Measurements from ENCODE around the gene ADAMTS15. TPM values are rescaled to one million over a fixed set of nuclear protein-coding genes. Genes with fewer than 3 reads are reported as not detected.

Gene ADAMTS15
- total RNA-seq, 1 experiment from 2014 or later: not detected

DNA sequence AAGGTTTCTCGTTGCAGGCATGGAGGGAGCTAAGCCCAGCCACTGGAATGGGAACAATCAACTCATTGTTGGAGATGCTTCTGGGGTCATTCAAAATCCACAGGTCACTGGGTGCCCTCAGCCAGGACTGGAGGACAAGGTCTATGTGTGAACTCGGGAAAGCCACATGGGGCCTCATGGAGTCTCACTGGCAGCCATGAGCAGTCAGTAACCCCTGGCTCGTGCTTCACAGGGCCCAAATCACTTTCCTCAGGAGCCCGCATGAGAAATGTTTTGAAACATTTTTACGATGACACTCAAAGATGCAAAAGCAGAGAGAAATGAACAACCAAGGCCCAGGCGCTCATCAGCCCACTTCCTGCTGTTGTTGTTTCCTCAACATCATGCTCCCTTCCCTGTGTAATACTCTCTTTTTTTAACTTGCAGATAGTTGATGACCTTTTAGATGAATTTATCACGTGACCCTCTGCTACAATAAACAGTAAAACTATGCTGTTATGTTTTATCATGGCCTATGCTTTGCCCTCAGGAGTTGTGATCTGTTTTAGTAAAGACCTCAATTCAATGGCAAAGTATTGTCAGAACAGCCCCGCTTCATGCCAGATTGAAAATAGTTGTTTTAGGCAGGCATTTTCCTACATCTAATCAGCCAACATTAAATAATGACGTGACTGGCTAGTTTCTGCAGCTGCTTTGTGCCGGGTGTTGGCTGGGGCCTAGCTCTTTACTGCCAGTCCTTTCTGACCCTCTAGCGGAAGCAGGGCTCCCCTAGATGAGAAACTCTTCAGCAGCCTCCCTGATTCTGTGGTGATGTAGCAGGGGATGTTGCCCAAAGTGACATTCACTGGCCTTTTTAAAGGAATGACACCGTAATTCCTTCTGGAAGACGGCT, 39.7 kb downstream of the ADAMTS15 start:
- in situ Hi-C loops (cut with HindIII; ENCODE audit: low sequenced_read_pairs): no loop called here
- DNase-seq (ENCODE audit: low spot score): no peak

DNA sequence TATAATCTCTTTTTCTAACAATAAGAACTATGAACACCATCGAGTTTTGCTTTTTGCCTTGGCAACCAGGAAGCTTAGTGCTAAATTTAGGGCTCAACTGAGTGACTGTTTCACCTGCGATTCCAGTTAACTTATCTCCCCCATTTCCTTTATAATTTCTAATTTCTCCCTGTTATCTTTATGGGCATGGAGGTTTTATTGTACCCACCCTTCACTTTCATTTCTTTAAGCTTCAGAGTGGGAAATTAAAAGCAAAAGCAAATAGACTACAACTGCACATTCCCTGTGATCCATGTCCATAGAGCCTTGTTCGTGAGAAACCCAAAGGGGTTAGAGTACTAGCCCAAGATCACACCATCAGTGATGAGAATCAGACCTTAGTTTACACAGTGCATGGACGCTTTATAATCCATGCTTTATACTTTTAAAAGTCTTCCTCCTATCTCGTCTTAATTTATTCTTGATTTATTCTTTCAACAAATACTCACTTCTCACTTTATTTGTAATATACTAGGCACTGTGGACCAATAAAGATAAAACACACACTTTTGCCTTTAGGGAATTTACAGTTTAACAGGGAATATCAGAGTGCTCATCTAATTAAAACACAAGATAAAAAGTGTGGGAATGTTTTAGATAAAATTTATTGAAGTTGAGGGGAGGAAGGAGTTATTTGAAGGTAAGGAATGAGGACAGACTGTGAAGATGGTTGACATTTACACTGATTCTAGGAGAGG, 40.6 kb downstream of the ADAMTS15 start:
- in situ Hi-C loops (cut with HindIII; ENCODE audit: low sequenced_read_pairs): no loop called here
- no peak for DNase-seq (ENCODE audit: low spot score)

DNA sequence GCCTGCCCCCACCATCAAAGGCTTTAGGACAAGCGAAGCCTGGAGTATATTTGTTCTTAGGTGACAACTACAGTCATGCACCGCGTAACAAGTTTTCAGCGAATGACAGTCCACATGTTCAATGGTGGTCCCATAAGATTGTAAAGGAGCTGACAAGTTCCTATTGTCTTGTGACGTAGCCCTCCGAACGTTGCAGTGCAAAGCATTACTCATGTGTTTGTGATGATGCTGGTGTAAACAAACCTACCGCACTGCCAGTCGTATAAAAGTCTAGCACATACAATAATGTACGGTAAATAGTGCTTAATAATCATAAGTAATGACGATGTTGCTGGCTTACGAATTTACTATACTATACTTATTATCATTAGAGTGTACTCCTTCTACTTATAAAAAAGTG, 41.3 kb downstream of the ADAMTS15 start:
- in situ Hi-C loops (cut with HindIII; ENCODE audit: low sequenced_read_pairs): no loop called here
- DNase-seq (ENCODE audit: low spot score): no peak

DNA sequence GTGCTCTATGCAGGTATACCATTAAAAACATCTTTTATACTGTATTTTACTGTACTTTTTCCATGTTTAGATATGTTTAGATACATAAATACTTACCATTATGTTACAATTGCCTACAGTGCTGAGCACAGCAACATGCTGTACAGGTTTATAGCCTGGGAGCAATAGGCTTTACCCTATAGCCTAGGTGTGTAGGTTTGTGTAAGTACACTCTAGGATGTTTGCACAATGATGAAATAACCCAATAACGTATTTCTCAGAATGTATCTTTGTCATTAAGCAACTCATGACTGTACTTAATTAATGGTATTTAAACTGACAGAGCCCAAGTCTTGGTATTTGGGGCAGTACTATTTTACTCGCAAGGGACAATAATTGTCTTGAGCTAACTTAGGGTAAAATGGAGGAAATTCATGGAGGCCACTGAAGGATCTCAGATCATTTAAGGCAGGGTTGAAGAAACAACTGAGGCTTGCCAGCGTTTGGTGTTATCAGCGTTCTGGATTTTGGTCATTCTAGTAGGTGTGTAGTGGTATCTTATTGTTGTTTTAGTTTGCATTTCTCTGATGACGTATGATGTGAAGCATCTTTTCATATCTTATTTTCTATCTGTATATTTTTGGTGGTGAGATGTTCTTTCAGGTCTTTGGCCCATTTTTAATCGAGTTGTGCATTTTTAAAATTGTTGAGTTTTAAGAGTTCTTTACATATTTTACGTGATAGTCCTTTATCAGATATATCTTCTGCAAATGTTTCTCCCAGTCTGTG, 42.4 kb downstream of the ADAMTS15 start:
- in situ Hi-C loops (cut with HindIII; ENCODE audit: low sequenced_read_pairs): no loop called here
- no peak for DNase-seq (ENCODE audit: low spot score)

DNA sequence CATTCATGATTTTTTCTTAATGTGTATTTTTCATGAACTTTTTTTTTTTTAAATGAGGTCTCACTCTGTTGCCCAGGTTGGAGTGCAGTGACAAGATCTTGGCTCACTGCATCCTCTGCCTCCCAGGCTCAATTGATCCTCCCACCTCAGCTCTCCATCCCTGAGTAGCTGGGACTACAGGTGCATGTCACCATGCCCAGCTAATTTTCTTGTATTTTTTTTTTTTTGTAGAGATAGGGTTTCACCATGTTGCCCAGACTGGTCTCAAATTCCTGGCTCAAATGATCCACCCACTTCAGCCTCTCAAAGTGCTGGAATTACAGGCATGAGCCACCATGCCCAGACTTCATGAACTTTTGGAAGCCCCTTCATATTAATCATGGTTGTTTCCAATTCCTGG, 49.7 kb downstream of the ADAMTS15 start:
- DNase-seq (ENCODE audit: low spot score): no peak
- in situ Hi-C loops (cut with HindIII; ENCODE audit: low sequenced_read_pairs): no loop called here

DNA sequence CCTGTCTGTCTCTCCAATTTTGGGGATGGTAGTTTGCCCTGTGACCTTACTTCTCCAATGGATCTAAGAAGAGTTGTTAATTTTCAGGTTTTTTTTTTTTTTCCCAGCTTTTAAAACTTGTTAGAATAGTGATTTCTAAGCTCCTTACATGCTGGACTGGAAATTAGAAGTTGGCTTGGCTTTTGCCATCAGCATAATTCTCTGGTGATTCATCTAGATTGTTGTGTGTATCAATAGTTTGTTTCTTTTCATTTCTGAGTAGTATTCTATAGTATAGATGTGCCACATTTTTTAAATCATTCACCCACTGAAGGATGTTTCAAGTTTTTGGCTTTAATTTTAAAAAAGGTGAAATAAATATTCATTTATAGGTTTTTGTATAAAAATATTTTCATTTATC, 51.4 kb downstream of the ADAMTS15 start:
- in situ Hi-C loops (cut with HindIII; ENCODE audit: low sequenced_read_pairs): no loop called here

DNA sequence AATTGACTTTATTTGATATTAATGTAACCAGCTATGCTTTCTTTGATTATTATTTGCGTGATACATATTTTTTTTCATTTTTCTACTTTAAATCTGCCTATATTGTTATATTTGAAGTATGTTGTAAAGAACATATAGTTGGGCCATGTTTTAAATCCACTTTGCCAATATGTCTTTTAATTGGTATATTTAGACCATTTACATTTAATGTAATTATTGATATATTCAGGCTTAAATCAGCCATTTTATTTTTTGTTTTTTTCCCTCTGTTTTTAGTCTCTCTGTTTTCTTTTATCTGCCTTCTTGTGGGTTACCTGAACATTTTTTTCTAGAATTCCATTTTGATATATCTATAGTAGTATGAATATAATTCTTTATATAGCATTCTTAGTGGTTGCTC, 55.9 kb downstream of the ADAMTS15 start:
- in situ Hi-C loops (cut with HindIII; ENCODE audit: low sequenced_read_pairs): no loop called here
- no peak for DNase-seq (ENCODE audit: low spot score)

More for the DNA sequence above, 51.4 kb downstream of the ADAMTS15 start:
- no peak for DNase-seq (ENCODE audit: low spot score)

DNA sequence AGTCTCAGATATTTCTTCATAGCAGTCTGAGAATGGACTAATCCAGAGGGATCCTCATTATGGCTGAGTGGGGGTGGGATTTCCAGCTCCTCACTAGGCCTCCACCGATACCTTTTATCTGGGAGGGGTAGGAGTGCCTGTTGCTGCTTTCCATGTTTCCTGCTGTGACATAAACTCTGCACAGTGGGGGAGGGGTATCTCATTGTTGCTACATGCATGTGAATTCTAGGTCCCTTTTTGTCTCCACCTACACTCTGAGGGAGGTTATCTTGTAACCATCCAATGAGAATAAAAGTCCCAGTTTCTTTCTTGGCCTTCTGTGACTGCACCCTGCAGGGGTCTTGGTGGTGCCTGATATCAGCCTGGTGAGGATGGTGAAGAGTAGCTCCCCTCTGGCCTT, 60.5 kb downstream of the ADAMTS15 start:
- in situ Hi-C loops (cut with HindIII; ENCODE audit: low sequenced_read_pairs): no loop called here
- DNase-seq (ENCODE audit: low spot score): no peak

DNA sequence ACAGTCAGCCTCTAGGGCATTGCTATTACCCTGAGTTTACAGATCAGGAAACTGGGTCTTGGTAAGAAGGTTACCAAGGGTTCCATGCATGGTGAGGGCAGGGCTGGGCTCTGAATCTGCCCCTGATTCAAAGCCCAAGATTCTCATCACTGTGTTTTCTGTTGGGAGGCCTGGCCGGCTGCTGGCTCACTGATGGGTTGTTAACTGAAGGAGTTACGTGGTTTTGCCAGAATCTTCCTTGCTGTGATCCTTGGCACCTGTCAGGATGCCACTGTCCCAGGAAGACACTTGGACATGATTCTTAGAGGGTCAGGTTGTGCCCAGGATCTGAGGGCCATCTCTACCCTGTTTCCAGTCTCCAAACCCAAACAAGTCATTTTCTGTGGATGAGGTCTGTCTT, 61.5 kb downstream of the ADAMTS15 start:
- in situ Hi-C loops (cut with HindIII; ENCODE audit: low sequenced_read_pairs): no loop called here
- DNase-seq (ENCODE audit: low spot score): no peak

DNA sequence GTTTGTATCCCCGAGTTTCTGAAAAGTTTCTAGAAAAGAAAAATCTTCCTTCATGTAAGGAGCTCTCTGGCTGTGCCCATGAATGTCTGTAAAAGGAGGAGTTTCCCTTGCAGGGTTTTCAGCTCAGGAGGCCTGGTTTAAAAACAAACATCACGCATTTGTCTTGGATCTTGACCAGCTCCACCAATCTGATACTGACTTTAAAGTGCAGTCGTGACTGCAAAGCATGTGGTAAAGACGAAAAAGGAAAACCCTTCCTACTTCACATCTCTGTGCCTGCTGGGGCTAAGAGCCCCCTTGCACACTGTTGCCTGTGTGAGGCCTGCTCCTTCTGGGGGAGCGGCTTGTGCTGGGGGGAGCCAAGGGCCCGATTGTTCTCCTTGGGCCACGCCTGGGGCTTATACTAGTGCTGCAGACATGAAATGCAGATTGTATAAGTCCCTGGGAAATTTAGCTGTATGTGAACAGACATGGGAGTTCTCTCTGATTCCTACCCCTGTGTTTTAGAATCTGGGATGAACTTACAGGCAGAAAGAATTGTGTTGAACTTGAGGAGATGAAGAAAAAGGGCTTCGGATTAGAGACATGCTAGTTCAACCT, 62.1 kb downstream of the ADAMTS15 start:
- DNase-seq (ENCODE audit: low spot score): no peak
- in situ Hi-C loops (cut with HindIII; ENCODE audit: low sequenced_read_pairs): no loop called here

DNA sequence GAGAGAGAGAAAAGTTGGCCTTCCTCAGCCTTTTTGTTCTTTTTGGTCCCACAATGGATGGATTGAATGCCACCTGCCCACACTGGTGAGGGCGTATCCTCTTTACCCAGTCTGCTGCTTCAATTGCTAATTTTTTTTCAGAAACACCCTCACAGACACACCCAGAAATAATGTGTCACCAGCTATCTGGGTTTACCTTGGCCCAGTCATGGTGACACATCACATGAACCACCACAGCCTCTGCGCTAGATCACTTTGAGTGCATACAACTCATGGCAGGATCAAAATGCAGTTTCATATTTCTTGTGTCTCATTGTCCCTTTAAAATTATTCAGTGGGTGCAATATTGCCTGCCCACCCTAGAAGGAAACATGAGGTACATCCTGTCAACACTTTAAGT, 63.3 kb downstream of the ADAMTS15 start:
- DNase-seq (ENCODE audit: low spot score): no peak
- in situ Hi-C loops (cut with HindIII; ENCODE audit: low sequenced_read_pairs): no loop called here

DNA sequence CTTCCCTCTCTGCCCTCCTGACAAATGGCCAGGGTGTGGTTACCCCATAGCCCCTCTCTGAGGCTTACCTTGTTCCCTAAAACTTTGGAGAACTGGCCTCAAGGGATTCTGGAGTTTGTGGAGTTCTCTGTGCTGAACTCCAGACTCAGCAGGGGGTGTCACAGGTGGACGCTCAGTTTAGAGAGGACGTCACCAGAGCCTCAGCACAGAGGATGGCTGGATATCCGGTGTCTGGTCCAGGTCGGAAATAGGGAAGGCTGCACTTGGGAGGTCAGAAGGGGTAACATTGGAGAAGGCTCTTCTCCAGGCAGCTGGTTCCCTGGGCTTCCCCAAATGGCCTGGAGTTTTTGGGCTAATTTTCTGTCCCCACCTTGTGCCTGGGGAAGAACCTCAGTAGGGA, 64.2 kb downstream of the ADAMTS15 start:
- no peak for DNase-seq (ENCODE audit: low spot score)
- in situ Hi-C loops (cut with HindIII; ENCODE audit: low sequenced_read_pairs): no loop called here

DNA sequence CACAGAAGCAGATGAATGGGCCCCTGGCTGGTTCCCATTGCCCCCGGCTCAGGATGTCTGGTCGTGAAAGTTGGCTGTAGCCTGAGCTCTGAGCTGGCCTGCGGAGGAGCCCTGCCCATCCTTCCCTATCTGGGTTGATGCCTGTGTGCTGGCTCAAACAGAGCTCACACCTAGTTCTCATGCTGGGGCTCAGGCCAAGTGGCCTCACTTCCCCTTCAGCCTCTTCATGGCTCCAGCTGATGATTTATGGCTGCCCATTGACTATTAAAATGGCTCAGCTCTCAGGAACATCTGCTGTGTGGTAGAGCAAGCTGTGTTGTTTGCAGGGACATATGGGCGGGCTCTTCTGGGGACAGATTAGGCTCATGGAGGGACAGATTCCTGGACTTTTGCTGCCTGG, 64.7 kb downstream of the ADAMTS15 start:
- DNase-seq (ENCODE audit: low spot score): peak; percentile 21
- in situ Hi-C loops (cut with HindIII; ENCODE audit: low sequenced_read_pairs): no loop called here

DNA sequence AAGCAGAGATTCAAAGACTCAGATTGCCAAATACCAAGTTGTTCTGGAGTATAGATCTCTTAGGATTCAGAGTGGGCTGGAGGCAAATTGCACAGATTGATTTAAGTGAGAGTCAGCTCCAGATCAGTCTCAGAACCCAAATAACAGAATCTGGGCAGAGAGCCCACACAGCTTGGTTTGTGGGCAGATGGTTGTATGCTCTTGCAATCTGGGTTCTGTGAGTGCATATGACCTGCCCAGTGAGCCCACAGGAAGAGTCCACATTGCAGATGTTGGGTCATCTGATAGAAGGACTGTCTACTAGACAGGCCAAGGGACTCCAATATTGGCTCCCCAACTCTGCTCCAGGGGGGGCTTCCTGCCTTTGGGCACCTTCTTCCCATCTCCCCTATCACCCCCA, 65.9 kb downstream of the ADAMTS15 start:
- in situ Hi-C loops (cut with HindIII; ENCODE audit: low sequenced_read_pairs): no loop called here

DNA sequence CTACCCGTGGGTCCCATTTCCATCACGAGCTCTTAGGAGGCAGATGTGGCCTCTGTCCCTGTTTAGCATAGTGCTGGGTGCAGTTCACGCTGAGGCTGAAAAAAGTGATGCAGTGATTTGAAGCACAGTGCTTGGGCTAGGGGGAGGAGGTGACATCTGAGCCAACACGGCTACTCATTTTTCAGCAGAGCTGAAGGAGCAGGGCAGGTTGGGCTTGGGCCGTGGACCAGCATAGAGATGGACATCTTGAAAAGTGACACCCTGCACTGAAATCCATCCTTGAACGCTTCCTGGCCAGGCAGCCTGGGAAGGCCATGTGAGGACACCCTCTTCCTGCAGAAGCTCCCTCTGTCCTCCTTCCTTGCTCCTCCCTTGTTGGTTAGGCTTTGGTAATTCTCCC, 66.4 kb downstream of the ADAMTS15 start:
- in situ Hi-C loops (cut with HindIII; ENCODE audit: low sequenced_read_pairs): no loop called here
- DNase-seq (ENCODE audit: low spot score): no peak

More for the DNA sequence above, 65.9 kb downstream of the ADAMTS15 start:
- DNase-seq (ENCODE audit: low spot score): peak; percentile 10

DNA sequence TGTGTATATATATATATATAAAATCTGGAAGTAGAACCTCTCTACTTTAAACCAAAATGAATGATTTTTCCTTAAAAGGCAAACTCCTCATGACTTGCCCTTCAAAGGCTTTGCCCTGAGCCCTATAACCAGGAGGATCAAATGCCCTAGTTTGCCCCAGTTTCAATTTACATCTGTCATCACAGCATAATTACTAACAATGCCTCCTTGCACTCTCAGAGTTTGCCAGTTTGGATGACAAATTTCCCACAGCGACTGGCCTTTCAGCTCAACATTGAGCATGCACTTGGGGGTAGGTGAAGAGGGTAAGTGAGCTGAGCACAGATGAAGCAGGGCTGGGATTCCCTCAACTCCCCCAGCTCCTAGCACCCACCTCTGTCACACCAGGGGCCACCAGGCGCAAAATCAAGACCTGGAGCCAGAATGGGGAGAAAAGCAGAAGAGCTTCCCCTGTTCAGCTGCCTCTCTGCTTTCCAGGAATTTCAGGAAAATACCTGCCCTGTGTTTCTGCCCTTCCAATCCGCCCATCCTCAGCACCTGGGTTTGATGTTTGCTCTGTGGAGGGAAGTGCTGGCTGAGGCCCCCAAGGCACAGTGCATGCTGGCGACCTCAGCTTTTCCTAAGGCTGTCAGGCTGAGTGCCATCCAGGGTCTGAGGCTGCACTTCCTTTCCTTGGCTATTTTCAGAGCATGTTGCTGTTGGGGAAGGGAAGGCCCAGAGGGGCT, 67.5 kb downstream of the ADAMTS15 start:
- in situ Hi-C loops (cut with HindIII; ENCODE audit: low sequenced_read_pairs): no loop called here
- no peak for DNase-seq (ENCODE audit: low spot score)

DNA sequence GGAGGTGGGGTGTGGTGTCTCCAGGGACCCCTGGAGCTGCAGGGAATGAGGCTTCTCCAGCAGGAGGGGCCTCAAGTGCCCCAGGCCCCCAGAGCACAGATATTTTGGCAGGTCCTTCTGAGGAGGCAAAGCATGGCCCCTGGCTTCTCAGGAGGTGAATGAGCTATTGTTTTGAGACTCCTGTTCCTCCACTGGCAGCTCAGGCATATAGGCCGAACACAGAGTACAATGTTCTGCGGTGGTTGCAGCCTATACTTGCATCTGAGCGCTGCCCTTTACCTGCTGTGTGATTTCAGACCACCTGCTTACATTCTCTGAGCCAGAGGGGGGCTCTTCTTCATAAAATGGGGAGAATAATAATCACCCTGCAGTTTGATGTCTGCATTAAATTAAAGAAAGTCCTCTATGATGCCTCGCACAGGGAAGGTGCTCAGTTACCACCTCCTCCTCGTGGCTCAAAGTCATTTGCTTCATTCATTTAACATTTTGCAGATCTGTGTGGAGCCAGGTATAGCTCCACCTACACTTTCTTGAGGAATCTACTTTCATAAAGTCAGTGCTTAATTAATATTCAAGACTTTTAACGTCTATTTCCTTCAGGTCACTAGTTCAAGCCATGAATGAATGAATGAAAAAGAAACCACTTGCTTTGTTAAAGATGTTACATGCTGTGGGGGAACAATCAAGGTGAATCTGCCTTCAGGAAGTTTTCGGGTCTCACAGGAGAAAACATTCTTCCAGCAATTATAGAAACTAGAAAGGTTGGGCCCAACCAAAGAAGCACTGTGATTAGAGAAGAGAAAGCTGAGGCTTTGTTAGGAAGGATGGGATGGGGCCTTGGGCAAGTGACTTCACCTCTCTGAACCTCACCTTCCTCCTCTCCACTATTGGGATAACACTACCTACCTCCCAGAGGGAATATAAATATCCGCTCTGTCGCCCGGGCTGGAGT, 68.4 kb downstream of the ADAMTS15 start:
- in situ Hi-C loops (cut with HindIII; ENCODE audit: low sequenced_read_pairs): no loop called here
- no peak for DNase-seq (ENCODE audit: low spot score)

DNA sequence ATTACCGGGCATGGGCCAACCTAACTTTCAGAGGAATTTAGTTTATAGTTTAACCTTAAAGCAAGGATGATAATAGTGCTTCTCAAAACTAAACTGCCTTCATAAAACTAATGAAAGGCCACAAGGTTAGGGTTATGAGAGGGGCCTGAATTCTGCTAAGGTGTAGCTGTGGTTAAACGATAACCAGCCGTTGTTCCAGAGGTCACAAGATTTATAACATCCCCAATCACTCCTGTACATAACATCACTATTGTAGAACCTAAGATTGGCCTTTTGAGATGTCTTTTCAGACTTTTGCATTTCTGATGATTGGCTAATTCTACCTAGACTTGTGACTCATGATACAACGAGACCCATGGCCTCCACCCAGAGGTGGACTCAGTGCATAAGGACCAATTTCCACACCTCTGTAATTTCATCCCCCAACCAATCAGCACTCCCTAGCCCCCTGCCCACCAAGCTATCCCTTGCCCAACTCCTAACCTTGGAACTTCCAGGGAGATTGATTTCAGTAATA, 69.8 kb downstream of the ADAMTS15 start:
- DNase-seq (ENCODE audit: low spot score): no peak
- in situ Hi-C loops (cut with HindIII; ENCODE audit: low sequenced_read_pairs): no loop called here

Measured in G401 (cell line).